GM21717 (cell line): ENCODE measurements around the gene ENTPD1.
"Not testable (repeated sequence)": the region's sequence is repeated elsewhere in the genome, so short reads cannot be mapped to it uniquely, and the experiment has no call there.

Experiments used
- ATAC-seq: cut with Tn5 transposase; IDR thresholded peaks from one replicate; pipeline ENCODE4 v1.9.1; 2021; ENCODE audit warnings: mild to moderate bottlenecking, moderate library complexity; ENCODE audit not compliant: unreplicated experiment

Gene ENTPD1, protein sequence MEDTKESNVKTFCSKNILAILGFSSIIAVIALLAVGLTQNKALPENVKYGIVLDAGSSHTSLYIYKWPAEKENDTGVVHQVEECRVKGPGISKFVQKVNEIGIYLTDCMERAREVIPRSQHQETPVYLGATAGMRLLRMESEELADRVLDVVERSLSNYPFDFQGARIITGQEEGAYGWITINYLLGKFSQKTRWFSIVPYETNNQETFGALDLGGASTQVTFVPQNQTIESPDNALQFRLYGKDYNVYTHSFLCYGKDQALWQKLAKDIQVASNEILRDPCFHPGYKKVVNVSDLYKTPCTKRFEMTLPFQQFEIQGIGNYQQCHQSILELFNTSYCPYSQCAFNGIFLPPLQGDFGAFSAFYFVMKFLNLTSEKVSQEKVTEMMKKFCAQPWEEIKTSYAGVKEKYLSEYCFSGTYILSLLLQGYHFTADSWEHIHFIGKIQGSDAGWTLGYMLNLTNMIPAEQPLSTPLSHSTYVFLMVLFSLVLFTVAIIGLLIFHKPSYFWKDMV

DNA sequence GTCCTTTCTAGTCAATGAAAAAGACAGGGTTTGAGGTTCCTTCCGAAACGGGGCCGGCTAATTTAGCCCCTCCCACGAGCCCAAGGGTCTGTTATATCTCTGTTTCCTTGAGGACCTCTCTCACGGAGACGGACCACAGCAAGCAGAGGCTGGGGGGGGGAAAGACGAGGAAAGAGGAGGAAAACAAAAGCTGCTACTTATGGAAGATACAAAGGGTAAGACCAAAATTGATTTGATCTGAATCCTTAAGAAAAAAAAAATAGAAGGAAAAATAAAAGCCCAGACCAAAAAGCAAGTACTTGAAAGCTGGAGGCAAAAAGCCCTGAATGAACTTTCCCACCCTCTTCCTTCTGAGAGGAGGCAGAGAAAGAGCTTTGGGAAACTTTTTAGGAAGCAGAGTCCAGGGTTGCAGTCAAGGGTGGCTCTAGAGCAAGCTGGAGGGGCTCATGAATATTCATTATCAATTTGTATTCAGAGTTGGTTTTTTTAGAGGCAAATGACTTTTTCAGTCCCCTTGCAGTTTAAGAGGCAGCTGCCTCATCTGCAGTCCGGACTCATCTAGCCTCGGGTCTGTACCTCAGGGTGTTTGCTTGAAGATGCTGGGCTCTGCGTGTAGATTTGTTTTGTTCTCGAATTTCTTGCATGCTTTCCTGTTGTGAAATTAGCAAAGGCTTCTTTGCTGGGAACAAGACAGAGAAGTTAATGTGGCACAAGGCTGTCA is at the start of gene ENTPD1:
ENTPD1 (plus strand) TSS at position 123 of the 721 bp plus-strand sequence; CDS start at position 200, 77 bp downstream.
- ATAC-seq, result no peak

GRCh38 chr10:95706573-95706972 is 49.4 kb upstream of the ENTPD1 start:
- ATAC-seq, result no peak

- no peak for ATAC-seq
Observed at GRCh38 chr10:95706990-95707389, 49.0 kb upstream of the ENTPD1 start.

DNA sequence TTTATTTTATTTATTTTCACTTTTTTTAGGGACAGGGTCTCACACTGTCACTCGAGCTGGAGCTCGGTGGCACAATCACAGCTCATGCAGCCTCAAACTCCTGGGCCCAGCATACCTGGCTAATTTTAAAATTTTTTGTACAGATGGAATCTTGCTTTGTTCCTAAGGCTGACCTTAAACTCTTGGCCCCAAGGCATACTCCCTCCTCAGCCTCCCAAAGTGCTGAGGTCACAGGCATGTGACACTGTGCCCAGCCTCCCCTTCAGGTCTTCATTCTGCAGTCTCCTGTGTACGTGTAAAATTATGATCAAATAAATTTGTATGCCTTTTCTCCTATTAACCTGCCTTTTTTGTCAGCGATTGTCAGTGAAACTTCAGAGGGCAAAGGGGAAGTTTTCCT is 44.5 kb upstream of the ENTPD1 start:
- no peak for ATAC-seq

- no peak for ATAC-seq
Observed at GRCh38 chr10:95716466-95716865, 39.5 kb upstream of the ENTPD1 start.

DNA sequence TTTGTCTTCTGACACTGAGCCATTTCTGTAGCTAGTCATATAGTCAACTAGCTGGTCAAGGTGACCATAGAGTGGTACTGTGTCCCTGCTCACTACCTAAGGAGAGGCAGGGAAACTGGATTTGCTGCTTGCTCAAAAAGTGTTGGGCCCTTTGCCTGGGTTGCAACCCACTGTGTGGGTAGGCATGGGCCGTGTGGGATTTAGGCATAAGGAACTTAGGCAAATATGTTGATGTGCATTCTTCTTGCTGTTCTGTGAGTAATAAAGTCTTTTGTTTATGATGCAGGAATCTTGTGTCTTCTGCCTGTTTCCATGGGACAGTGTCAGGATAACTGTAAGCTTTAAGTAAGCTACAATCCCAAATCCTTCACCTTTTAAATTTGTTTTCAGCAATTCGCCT is 39.1 kb upstream of the ENTPD1 start:
- ATAC-seq, result no peak

DNA sequence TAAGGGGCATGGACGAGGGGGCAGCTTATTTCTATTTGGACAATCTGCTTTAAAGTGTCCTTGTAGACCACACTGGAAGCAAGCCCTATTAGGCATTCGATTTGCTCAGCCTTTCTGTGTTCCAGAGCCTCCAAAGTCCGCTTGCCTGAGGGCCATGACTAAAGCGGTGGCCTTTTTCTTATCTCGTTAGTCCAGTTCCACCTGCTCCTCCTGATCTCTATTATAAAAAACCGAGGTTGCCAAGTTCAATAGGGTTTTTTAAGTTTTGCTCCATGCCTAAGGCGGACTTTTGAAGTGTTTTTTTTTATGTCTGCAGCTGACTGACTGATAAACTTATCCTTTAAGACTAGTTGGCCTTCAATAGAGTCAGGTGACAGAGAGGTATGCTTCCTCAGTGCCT is 35.2 kb upstream of the ENTPD1 start:
- ATAC-seq, result not testable (repeated sequence)

DNA sequence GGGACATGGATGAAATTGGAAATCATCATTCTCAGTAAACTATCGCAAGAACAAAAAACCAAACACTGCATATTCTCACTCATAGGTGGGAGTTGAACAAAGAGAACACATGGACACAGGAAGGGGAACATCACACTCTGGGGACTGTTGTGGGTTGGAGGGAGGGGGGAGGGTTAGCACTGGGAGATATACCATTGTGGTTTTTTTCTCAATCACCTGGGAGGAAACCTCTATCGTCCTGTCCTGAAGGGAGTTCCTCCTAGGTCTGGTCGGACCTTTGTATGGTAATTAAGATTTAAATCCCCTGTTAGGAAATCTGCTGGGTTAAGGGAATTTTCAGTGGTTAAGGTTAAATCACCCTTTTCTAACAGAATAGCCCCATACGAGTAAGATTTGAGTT is 33.5 kb upstream of the ENTPD1 start:
- not testable (repeated sequence) for ATAC-seq

GRCh38 chr10:95728526-95728925 is 27.4 kb upstream of the ENTPD1 start:
- no peak for ATAC-seq

GRCh38 chr10:95729323-95730055 is 26.5 kb upstream of the ENTPD1 start:
- no peak for ATAC-seq

GRCh38 chr10:95730233-95730632 is 25.7 kb upstream of the ENTPD1 start:
- no peak for ATAC-seq

DNA sequence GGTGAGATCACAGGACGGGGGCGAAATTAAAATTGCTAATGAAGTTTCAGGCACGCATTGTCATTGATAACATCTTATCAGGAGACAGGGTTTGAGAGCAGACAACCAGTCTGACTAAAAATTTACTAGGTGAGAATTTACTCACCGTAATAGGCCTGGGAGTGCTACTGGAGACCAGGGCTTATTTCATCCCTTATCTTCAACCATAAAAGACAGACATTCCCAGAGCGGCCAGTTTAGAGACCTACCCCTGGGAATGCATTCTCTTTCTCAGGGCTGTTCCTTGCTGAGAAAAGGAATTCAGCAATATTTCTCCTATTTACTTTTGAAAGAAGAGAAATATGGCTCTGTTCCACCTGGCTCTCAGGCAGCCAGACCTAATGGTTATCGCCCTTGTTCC is 23.1 kb upstream of the ENTPD1 start:
- not testable (repeated sequence) for ATAC-seq

DNA sequence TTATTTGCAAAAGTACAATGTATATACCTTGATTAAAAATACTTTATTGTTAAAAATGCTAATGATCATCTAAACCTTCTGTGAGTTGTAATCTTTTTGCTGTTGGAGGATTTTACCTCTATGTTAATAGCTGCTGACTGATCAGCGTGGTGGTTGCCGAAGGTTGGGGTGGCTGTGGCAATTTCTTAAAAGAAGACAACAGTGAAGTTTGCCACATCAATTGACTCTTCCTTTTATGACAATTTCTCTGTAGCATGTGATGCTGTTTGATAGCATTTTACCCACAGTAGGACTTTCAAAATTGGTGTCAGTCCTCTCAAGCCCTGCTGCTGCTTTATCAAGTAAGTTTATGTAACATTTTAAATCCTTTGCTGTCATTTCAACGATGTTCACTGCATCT is 16.9 kb upstream of the ENTPD1 start:
- no peak for ATAC-seq

GRCh38 chr10:95741807-95742467 is 14.0 kb upstream of the ENTPD1 start:
- ATAC-seq, result peak; percentile 72

GRCh38 chr10:95742485-95742884 is 13.5 kb upstream of the ENTPD1 start:
- ATAC-seq, result no peak

- no peak for ATAC-seq
Observed at GRCh38 chr10:95742962-95743535, 12.9 kb upstream of the ENTPD1 start.

DNA sequence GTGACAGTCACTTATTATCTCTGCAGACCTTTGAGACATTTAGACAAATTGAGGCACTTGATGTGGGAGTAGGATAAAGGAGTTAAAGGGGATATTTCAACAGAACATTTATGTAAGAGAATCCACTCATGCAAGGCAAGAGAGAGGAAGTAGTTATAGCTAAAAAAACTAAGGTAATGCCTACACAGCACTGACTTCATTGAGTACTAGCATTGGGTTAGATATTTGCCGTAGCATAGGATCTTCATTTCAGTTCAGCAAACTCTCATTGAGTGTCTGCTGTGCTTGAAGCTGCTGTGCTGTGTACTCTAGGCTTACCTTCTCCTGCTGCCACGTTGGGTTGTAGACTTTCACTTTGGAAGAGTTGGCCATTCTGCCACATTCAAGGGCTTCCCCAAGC is 10.5 kb upstream of the ENTPD1 start:
- no peak for ATAC-seq

GRCh38 chr10:95748349-95748748 is 7.6 kb upstream of the ENTPD1 start:
- no peak for ATAC-seq

- ATAC-seq, result no peak
Observed at GRCh38 chr10:95755511-95756004, 405 bp upstream of the ENTPD1 start.
